ENCODE measurements around the gene BRI3.

Gene BRI3

DNA sequence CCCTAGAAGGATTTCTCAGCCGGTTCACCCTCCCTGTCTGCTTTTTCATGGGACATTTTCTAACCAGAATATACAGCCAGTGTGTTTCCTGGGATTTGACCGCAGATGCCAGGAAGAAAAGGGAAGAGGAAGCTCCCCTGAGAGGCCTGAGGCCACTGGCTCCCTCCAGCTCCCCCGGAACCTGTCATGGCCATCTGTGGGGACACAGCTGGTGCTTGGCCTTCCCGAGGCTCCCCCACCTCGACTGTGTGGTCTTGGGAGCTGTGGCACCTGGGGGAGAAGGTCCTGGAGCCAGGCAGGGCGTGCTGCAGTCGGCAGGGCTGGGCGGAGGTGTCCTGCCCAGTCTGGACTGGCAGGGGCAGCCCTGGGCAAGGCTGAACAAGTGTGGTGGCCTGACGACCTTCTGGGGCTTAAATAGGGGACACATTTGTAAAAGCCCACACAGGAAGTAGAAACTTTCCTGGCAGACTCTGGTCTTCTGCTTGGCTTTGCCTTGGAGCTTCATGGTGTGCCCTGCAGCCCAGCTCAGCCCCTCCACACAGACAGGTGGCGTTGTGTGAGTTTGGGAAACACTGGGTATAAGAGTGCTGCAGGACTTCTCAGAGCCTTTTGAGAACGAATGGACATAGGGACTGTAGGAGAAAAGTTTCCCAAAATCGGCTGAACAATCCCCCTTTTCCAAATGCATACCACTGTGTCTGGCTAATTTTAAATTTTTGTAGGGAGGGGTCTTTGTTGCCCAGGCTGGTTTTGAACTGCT is 6.8 kb downstream of the BRI3 start:
- DNase-seq: no peak

- no peak for DNase-seq
Observed at GRCh38 chr7:98289333-98289875, 7.9 kb downstream of the BRI3 start.

DNA sequence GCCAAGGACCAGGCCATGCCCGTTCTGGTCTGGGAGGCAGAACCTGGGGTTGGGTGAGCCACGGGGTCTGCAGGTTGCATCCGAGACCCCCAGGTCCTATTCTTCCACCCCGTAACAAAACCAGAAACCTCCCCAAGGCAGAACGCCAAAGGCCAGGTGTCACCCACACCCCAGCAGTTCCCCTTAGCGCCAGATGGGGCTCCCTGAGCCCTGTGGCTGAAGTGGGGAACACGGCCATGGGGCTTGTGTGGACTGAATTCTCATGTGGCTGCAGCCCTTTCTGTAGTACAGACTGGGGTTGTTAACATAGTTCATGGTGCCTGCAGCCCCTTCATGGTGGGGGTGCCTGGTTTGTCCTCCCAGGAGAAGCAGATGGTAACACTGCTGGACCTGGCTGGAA is 10.2 kb downstream of the BRI3 start:
- no peak for DNase-seq

GRCh38 chr7:98293265-98293664 is 11.8 kb downstream of the BRI3 start:
- DNase-seq: no peak

DNA sequence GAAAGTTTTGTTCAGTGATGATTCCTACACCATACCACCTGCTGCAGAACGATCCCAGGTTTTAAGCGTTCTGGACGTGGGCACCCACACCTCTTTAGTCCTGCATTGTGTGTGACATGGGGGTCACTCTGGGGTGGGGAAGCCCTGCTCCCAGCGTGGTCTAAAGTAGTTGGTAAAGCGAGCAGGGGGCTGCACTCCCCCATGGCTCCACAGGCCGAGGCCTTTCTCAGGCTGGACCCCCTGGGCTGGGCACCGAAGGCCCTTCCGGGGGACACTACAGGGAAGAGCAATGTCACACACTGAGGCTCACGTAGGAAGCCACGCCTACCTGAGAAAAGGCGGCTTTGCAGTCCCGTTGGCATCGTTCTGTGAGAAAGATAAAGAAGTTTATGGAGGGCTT is 12.3 kb downstream of the BRI3 start:
- DNase-seq: no peak

DNA sequence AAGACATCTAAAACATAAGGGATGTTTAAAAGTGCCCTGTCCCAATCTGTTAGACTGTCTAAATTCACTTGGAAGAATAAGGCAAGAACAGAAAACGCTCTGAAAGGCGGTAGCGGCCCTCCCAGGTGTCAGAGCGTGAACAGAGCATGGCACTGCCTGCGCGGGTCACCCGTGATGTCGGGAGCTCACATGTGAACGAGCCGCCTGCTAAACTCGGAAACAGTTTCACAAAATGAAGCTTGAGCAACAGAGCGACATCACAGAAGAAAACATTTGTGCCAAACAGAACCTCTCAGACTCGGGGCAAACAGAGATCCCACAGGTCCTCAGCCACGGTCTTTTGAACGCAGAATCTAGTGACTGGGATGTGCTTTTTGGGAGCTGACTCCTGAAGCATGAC is 12.8 kb downstream of the BRI3 start:
- DNase-seq: no peak

DNA sequence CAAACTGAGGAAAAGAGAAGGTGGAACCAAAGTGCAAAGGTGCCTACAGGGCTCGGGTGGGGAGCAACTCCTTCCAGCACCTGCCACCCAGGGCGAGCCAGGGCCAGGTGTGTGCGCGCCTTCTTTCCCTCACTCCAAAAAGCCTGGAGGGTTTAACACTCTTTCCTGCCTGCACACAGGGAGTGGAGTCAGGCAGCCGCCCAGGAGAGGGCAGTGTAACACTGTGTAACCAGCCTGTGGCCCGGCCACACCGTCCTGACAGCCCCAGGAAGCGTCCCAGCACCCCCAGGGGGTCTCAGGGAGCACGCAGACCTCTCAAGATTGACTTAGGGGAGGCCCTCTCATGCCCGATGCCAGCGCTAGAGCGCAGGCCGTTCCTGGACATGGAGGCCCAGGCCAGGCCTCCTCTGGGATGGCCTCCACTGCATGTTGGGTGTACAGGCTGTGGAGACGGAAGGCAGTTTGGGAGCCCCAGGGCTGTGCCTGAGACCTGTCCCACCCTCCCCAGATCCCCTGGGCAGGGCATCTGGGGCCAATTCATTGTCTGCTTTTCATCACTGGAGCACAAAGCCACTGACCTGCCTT is 13.4 kb downstream of the BRI3 start:
- DNase-seq: peak; percentile 60

DNA sequence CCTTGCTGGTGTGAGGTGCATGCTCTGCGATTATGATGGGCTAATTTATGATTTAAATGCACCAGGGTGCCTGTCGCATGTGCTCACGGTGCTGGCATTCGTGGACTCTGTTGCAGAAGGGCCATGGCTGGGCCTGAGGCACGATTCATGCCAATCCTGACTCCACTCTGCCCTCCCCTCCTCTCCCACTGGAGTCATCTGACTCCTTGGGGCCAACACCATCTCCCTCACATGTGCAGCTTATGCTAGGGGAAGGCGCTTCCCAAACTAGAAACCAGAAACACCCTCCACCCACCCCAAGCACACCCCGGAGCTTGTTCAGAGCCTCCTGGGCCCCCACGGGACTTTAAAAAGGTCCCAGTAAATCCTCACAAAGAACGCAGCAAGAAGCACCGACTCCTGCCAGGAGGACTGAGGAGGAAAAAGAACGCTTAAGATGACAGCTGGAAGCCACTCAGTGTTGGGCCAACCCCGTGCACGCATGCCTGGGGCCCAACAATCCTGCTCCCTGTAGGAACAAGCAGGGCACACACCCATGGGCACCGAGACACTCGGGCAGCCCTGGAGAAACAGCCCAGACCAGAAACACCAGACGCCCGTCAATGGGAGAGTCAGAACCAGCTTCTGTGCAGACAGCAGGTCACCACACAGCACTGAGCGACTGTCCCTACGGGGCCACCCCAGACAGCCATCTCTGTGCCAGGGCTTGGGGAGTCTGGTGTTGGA is 14.1 kb downstream of the BRI3 start:
- no peak for DNase-seq

DNA sequence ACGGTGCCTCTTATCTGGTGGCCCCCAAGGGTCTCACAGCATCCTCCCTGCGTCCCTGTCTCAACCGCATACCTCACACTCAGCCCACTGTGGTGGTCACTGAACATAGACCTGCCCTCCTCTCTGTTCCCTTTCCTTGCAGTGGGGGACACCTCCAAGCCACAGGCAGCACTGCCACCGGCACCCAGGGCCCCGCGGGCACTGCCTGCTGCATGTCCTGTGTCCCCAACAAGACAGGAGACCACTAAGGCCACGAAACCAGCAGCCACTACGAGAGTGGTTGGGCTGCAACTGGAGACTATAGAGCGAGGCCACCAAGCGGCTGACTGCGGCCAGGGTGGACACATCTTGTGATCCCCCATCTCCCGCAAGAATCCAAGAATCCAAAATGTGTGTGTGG is 15.3 kb downstream of the BRI3 start:
- no peak for DNase-seq

- DNase-seq: no peak
Observed at GRCh38 chr7:98297626-98298286, 16.3 kb downstream of the BRI3 start.

- DNase-seq: no peak
Observed at GRCh38 chr7:98300595-98301372, 19.3 kb downstream of the BRI3 start.

- DNase-seq: no peak
Observed at GRCh38 chr7:98301693-98302470, 20.4 kb downstream of the BRI3 start.

DNA sequence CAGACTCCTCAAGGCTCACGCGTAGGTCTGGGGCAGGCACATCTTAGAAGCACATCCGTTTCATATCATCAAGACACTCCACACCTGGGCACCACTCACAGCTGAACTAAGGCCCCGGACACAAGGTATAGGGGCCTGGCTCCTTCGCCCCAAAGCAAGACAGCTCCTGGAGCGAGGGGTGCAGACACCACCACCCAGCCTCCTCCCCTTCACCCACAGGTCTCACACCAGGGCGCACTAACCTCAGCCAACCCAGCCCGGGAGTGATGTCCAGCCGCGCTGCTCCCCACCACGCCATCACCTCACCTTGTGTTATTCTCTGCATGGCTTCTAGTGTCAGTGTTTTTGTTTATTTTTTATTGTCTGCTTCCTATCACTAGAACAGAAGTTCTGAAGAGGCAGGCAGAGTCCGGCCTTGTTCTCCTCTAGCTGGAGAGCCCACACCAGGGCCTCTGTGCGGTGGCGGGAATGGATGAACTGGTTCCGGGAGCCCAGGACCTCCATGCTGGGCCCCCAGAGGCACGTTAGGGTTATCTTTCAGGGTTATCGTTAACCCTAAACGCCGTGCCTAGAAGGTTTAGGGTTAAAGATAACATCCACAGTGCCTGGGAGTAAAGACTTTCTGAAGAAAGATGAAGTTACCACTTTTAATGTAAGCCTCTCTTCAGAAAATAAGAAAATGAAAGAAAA is 21.8 kb downstream of the BRI3 start:
- no peak for DNase-seq

- DNase-seq: no peak
Observed at GRCh38 chr7:98303906-98304305, 22.4 kb downstream of the BRI3 start.

DNA sequence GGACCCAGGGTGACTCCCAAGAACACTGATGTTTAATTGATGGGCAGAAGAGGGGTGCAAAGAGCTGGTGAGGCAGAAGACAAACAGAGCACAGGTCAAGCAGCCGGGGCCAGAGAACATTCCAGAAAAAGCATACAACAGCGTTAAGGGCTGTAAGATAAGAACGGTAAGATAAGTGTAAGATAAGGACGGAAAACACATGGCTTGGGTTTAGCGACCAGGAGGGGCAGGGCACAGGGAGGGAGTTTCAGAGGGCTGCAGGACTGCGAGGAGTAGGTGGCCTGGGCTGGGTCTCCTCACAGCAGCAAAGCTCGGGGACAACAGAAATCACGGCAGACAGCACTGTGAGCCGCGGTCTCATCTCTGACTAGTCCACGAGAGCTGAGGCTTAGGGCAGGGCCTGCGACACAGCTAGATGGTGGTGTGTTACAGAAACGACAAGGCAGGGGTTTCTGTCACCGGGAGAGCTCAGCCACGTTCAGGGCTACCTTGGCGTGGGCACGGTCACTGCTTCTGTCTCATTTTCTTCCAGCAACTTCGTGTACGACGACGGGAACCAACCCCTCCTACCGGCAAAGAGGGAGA is 24.6 kb downstream of the BRI3 start:
- DNase-seq: no peak

DNA sequence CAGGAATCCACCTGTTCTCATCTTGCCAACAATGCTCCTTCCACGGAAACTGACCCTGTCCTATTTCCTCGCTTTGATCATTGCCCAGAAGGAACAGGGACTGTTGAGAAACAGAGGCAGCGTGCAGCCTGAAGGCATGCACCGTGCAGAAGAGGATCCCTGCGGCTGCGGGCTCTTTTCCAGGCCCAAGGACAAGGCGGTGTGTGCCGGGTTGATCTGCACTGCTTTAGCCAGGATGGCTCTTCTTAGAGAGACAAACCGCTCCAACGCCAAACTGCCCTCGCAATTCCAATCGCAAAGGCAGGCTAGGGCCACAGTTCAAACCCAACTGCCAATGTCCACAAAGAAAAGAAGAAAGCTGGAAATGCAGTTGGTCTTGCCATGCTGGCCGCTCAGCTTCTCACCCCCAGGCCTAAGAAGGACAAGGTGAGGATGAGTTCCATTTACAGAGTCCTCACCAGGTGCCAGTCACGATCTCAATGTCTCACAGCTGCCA is 26.5 kb downstream of the BRI3 start:
- DNase-seq: no peak

DNA sequence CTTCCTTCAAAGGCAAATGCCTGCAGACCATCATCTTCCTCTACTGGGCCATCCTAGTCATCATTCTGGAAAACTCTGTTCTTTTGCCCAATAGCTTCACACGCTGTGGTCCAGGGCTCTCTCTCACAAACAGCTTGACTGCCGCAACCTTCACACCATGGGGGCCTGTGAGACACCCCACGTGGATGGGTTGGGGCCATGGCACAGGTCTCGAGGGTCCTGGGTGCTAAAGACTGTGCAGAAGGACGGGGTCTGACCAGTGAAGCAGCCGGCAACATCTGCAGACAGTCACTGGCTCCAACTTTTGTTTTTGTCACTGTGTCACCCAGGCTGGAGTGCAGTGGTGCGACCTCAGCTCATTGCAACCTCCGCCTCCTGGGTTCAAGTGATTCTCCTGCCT is 28.1 kb downstream of the BRI3 start:
- DNase-seq: no peak

DNA sequence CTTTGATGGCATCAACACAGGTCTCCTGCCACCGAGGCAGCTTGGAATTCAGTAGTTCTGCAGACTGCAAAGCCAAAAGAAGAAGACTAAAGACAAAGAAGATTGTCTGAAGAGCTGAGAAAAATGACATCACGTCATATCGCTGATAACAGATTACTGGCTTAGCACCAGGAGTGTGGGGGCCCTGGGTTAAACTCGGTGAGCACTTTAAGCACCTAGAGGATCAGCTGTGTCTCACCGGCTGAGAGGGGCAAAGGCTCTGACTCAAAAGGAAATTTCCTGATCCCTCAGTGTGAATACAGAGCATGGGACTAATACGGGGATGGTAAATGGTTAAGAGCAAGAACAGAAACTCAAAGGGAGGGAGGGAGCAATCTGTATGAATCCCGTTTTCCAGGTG is 30.7 kb downstream of the BRI3 start:
- DNase-seq: no peak

- no peak for DNase-seq
Observed at GRCh38 chr7:98314469-98314868, 33.0 kb downstream of the BRI3 start.

DNA sequence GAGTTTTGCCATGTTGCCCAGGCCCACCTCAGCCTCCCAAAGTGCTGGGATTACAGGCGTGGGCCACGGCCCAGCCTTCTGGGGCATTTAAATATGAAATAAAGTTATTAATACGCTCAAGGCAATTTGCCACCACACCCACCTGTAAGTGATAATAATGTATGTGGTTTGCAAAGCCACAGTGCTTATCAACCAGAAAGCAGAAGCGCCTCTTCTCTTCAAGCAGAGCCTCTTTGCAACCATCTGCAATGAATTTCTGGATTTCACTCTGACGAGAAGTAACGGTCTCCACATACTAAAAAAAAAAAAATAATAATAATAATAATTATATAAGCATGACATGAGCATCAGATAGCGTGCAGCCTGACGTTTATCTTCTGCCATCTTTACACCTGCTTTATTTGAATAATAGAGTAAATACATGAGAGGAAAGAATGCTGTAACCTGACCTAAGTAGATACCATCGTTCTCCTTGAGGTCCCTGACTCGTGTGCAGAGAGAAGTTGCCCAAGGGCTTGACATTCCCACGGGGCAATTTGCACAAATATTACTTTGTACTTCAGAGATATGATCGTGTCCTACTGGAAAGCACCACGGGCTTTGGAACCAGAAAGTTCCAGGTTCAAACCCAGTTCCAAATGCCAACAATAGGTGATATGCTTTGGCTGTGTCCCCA is 34.0 kb downstream of the BRI3 start:
- DNase-seq: no peak
